EH (cell line): ENCODE data around the gene KNSTRN.

Experiments used
- DNase-seq: peaks from one replicate; pipeline ENCODE4 v3.0.0-alpha.2; 2015; ENCODE audit warnings: low read depth

KNSTRN gene

GRCh38 chr15:40345867-40346578 is 36.5 kb upstream of the KNSTRN start:
- no peak for DNase-seq

GRCh38 chr15:40346579-40347558 is 35.7 kb upstream of the KNSTRN start:
- DNase-seq = no peak

- no peak for DNase-seq
Measured at GRCh38 chr15:40347559-40348473, 34.7 kb upstream of the KNSTRN start.

GRCh38 chr15:40348474-40348870 is 34.0 kb upstream of the KNSTRN start:
- no peak for DNase-seq

- DNase-seq = no peak
Measured at GRCh38 chr15:40349163-40349562, 33.4 kb upstream of the KNSTRN start.

- no peak for DNase-seq
Measured at GRCh38 chr15:40352281-40352901, 30.1 kb upstream of the KNSTRN start.

- no peak for DNase-seq
Measured at GRCh38 chr15:40353697-40354096, 28.8 kb upstream of the KNSTRN start.

GRCh38 chr15:40354408-40355171 is 27.9 kb upstream of the KNSTRN start:
- peak; percentile 65 for DNase-seq

GRCh38 chr15:40355976-40356585 is 26.4 kb upstream of the KNSTRN start:
- peak; percentile 21 for DNase-seq

- DNase-seq = no peak
Measured at GRCh38 chr15:40357246-40357645, 25.3 kb upstream of the KNSTRN start.

- peak; percentile 86 for DNase-seq
Measured at GRCh38 chr15:40357723-40358470, 24.6 kb upstream of the KNSTRN start, which contains the start of gene DISP2. Gene DISP2 (plus strand): TSS chr15:40358219. CDS start chr15:40358322, 103 bp downstream.

GRCh38 chr15:40358471-40359353 is 23.8 kb upstream of the KNSTRN start:
- DNase-seq = no peak

- DNase-seq = no peak
Measured at GRCh38 chr15:40360015-40360414, 22.5 kb upstream of the KNSTRN start.

- no peak for DNase-seq
Measured at GRCh38 chr15:40361640-40362039, 20.9 kb upstream of the KNSTRN start.

GRCh38 chr15:40363611-40364010 is 18.9 kb upstream of the KNSTRN start:
- no peak for DNase-seq

GRCh38 chr15:40364251-40364650 is 18.3 kb upstream of the KNSTRN start:
- no peak for DNase-seq

GRCh38 chr15:40365016-40365415 is 17.5 kb upstream of the KNSTRN start:
- no peak for DNase-seq
